Transverse colon (tissue), 4 donors: ENCODE measurements around the gene SNRPD1. TPM values are rescaled to one million over a fixed set of nuclear protein-coding genes. Genes with fewer than 3 reads are reported as not detected.
"Not testable (repeated sequence)": the region's sequence is repeated elsewhere in the genome, so short reads cannot be mapped to it uniquely, and the experiment has no call there.

ENCODE experiments used
- DNase-seq: peaks from one replicate; pipeline ENCODE4 v3.0.0-alpha.2; 2019
- H3K27ac ChIP-seq, 4 donors: fragments of 200-600 bp; sonication (generic); 2 replicates each; pipeline ENCODE4 v1.5.1; 2016 to 2018; ENCODE audit warnings: inconsistent platforms in 4 of 4
- H3K27me3 ChIP-seq: fragments of 200-600 bp; sonication (generic); 2 replicates; pipeline ENCODE4 v1.5.1; 2017; ENCODE audit warnings: inconsistent platforms
- H3K36me3 ChIP-seq, 4 donors: fragments of 200-600 bp; sonication (generic); 2 replicates each; pipeline ENCODE4 v1.5.1; 2017 to 2019; ENCODE audit warnings: inconsistent platforms in 4 of 4
- H3K4me1 ChIP-seq, 4 donors: fragments of 200-600 bp; sonication (generic); 2 replicates each; pipeline ENCODE4 v1.5.1; 2017 to 2020; ENCODE audit warnings: inconsistent platforms in 4 of 4
- H3K4me3 ChIP-seq, 4 donors: fragments of 200-600 bp; sonication (generic); 1 replicate in 1 of 4; 2 replicates in 3 of 4; pipeline versions ENCODE4 v1.5.1 to v1.6.1; 2017 to 2019; ENCODE audit warnings: inconsistent platforms in 4 of 4
- H3K9me3 ChIP-seq, 2 donors: fragments of 200-600 bp; sonication (generic); 2 replicates each; pipeline ENCODE4 v1.5.1; 2017 to 2019; ENCODE audit warnings: inconsistent platforms in 2 of 2
- CTCF ChIP-seq, 5 experiments: fragments of 200-600 bp in 3 of 5; fragments of 450-650 bp in 2 of 5; sonication (generic) in 3 of 5; IDR thresholded peaks; 1 replicate in 2 of 5; 2 replicates in 3 of 5; pipeline ENCODE4 v1.5.1; 2016 to 2017; ENCODE audit warnings: antibody characterized with exemption in 5 of 5, inconsistent platforms in 3 of 5, mild to moderate bottlenecking in 2 of 5, moderate library complexity in 1 of 5
- EP300 ChIP-seq: sonication (generic); formaldehyde crosslinking; IDR thresholded peaks from one replicate; pipeline ENCODE4 v1.6.1; 2017; ENCODE audit warnings: antibody characterized with exemption, low read depth
- POLR2A ChIP-seq: fragments of 450-650 bp; IDR thresholded peaks from one replicate; pipeline ENCODE4 v1.6.1; 2016; ENCODE audit warnings: antibody characterized with exemption, mild to moderate bottlenecking, moderate library complexity
- POLR2AphosphoS5 ChIP-seq, 3 donors: sonication (generic); formaldehyde crosslinking; IDR thresholded peaks; one replicate each; pipeline ENCODE4 v1.6.1; 2016; ENCODE audit warnings: antibody characterized with exemption in 3 of 3
- WGBS, 2 donors: methylation state at CpG; one replicate each; pipeline ENCODE4 v1.1.5; 2018; ENCODE audit warnings: low coverage in 1 of 2; 5-methylcytosine and 5-hydroxymethylcytosine counted together
- in situ Hi-C, 4 donors: fragments of 200-750 bp; cut with MboI; loops; one replicate each; pipeline versions ENCODE4 v1.15.0 to v1.15.1; 2017; ENCODE audit warnings: low sequenced_read_pairs in 3 of 4, low pct_ligation_motif_present in 1 of 4, low pct_unique_long_range_greater_than_20kb in 1 of 4
- intact Hi-C: fragments of 100-400 bp; cut with DNase I; formaldehyde crosslinking; loops from one replicate; pipeline ENCODE4 v1.15.1; 2023; ENCODE audit warnings: low total_unique reads
- total RNA-seq, 4 donors: library from RNA; depleted of rRNA; stranded (reverse); fragments of >200 nt; gene quantifications; one replicate each; pipeline ENCODE4 v1.1.0, GENCODE V29; 2016

The SNRPD1 gene
- total RNA-seq, 4 donors from 2014 or later: 1.4 to 11.3 (median 7.6) TPM

GRCh38 chr18:21638822-21639221 lies 26.7 kb downstream of the SNRPD1 start:
- Histone ChIP-seq H3K27me3 (no peaks in the 10 kb centered on the region), H3K36me3 (no peaks in the 10 kb centered on the region), H3K4me1 (peaks cover 0 to 10% (median 2%) of the 10 kb centered on the region in 4 donors), H3K27ac (no peak overlapping the region), H3K9me3 (no peaks in the 10 kb centered on the region), H3K4me3 (no peak overlapping the region)
- intact Hi-C loops: no loop called here
- in situ Hi-C loops: no loop called here
- DNase-seq: no peak
- 84% methylated on average over 3 of the region's 3 CpGs; no CpG with 5 or more reads in 1 of the 2 donors for WGBS, 2 donors
- TF ChIP-seq EP300: no peak
- no peak for TF ChIP-seq POLR2AphosphoS5 (IDR thresholded peaks at IDR 0.05)
- no peak for TF ChIP-seq CTCF (IDR thresholded peaks at IDR 0.05)
- no peak for TF ChIP-seq POLR2A

- DNase-seq, H3K36me3 ChIP-seq, H3K4me3 ChIP-seq, intact Hi-C loops, in situ Hi-C loops, H3K9me3 ChIP-seq, H3K27ac ChIP-seq, H3K27me3 ChIP-seq: not testable (repeated sequence)
- 60 to 100% methylated on average over 1 to 5 of the region's 5 CpGs for WGBS, 2 donors
- peaks cover 0 to 10% (median 2%) of the 10 kb centered on the region in 4 donors for H3K4me1 ChIP-seq
Observed at GRCh38 chr18:21640375-21640774, 28.3 kb downstream of the SNRPD1 start.

- in situ Hi-C loops (no loop called here), intact Hi-C loops (no loop called here)
- peaks cover 0 to 12% (median 3%) of the 10 kb centered on the region in 4 donors for H3K36me3 ChIP-seq
- TF ChIP-seq EP300 (no peak), POLR2A (no peak), POLR2AphosphoS5 (IDR thresholded peaks at IDR 0.05) (no peak), CTCF (IDR thresholded peaks at IDR 0.05) (no peak)
- WGBS, 2 donors: 78 to 92% methylated on average over 1 of the region's 1 CpG
- no peak overlapping the region for H3K27ac ChIP-seq
- H3K27me3 ChIP-seq: no peaks in the 10 kb centered on the region
- no peak overlapping the region for H3K4me3 ChIP-seq
- H3K9me3 ChIP-seq: no peaks in the 10 kb centered on the region
- no peaks in the 10 kb centered on the region for H3K4me1 ChIP-seq
- DNase-seq: no peak
Observed at GRCh38 chr18:21650311-21650710, 38.2 kb downstream of the SNRPD1 start.

- Histone ChIP-seq H3K4me1 (no peaks in the 10 kb centered on the region), H3K4me3 (no peak overlapping the region), H3K27ac (no peak overlapping the region), H3K9me3 (no peaks in the 10 kb centered on the region), H3K27me3 (no peaks in the 10 kb centered on the region), H3K36me3 (peaks cover 0 to 23% (median 3%) of the 10 kb centered on the region in 4 donors)
- no peak for DNase-seq
- in situ Hi-C loops (no loop called here), intact Hi-C loops (no loop called here)
- WGBS, 2 donors: 96 to 100% methylated on average over 4 of the region's 4 CpGs
- TF ChIP-seq POLR2A (no peak), CTCF (IDR thresholded peaks at IDR 0.05) (no peak), POLR2AphosphoS5 (IDR thresholded peaks at IDR 0.05) (no peak), EP300 (no peak)
Observed at GRCh38 chr18:21652073-21652472, 40.0 kb downstream of the SNRPD1 start.

GRCh38 chr18:21653361-21653760 lies 41.2 kb downstream of the SNRPD1 start:
- Histone ChIP-seq H3K4me1 (no peaks in the 10 kb centered on the region), H3K36me3 (peaks cover 0 to 23% (median 8%) of the 10 kb centered on the region in 4 donors), H3K9me3 (no peaks in the 10 kb centered on the region), H3K27me3 (no peaks in the 10 kb centered on the region), H3K4me3 (no peak overlapping the region), H3K27ac (no peak overlapping the region)
- no peak for TF ChIP-seq EP300
- TF ChIP-seq POLR2AphosphoS5 (IDR thresholded peaks at IDR 0.05): no peak
- TF ChIP-seq POLR2A: no peak
- no peak for TF ChIP-seq CTCF (IDR thresholded peaks at IDR 0.05)
- intact Hi-C loops (no loop called here), in situ Hi-C loops (no loop called here)
- no peak for DNase-seq
- 91 to 93% methylated on average over 3 of the region's 3 CpGs for WGBS, 2 donors
